Liver (tissue), 3 donors: Measurements from ENCODE around the gene ADGRB2.

Source experiments
- RAD21 ChIP-seq, 2 donors: IDR thresholded peaks; 2 replicates each; pipeline ENCODE4 v1.6.1; 2016; ENCODE audit warnings: antibody characterized with exemption in 2 of 2, mild to moderate bottlenecking in 2 of 2
- TAF1 ChIP-seq: conservative IDR thresholded peaks from 2 replicates; pipeline ENCODE4 v1.6.1; 2016; ENCODE audit warnings: antibody characterized with exemption, mild to moderate bottlenecking
- YY1 ChIP-seq: IDR thresholded peaks from 2 replicates; pipeline ENCODE4 v1.6.1; 2016; ENCODE audit warnings: antibody characterized with exemption, mild to moderate bottlenecking
- TF ChIP-seq, protein P1 (sequence below): fragments of 150-350 bp; IDR thresholded peaks from 2 replicates; pipeline ENCODE4 v1.5.1; 2017; ENCODE audit warnings: improper control_type of control experiment, low read depth, low read length; ENCODE audit not compliant: missing input control
- TF ChIP-seq, protein P2 (sequence below): IDR thresholded peaks from 2 replicates; pipeline ENCODE4 v1.6.1; 2016; ENCODE audit warnings: antibody characterized with exemption
- TF ChIP-seq, protein P3 (sequence below): IDR thresholded peaks from 2 replicates; pipeline ENCODE4 v1.6.1; 2016; ENCODE audit warnings: antibody characterized with exemption, mild to moderate bottlenecking
- donor health status: healthy.
- donor health status: healthy.

DNA sequence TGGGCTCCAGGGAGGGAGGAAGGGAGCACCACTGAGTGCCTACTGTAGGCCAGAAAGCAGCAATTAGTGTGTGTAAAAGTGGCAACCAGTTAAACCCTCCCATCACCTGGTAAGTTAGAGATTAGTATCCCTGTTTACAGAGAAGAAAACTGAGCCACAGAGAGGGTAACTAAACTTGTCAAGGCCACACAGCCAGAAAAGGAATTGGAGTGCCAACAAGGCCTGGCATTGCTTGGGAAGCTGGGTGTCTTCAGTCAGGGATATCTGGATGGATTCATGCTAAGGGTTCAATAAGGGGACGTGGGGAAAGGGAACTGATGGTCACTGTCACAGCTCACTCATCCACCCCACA is 23.6 kb upstream of the ADGRB2 start:
- TF ChIP-seq TAF1 (no peak), YY1 (no peak), RAD21 (IDR thresholded peaks at IDR 0.05) (no peak)
- TF ChIP-seq, protein P1, sequence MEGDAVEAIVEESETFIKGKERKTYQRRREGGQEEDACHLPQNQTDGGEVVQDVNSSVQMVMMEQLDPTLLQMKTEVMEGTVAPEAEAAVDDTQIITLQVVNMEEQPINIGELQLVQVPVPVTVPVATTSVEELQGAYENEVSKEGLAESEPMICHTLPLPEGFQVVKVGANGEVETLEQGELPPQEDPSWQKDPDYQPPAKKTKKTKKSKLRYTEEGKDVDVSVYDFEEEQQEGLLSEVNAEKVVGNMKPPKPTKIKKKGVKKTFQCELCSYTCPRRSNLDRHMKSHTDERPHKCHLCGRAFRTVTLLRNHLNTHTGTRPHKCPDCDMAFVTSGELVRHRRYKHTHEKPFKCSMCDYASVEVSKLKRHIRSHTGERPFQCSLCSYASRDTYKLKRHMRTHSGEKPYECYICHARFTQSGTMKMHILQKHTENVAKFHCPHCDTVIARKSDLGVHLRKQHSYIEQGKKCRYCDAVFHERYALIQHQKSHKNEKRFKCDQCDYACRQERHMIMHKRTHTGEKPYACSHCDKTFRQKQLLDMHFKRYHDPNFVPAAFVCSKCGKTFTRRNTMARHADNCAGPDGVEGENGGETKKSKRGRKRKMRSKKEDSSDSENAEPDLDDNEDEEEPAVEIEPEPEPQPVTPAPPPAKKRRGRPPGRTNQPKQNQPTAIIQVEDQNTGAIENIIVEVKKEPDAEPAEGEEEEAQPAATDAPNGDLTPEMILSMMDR = no peak
- TF ChIP-seq, protein P2, sequence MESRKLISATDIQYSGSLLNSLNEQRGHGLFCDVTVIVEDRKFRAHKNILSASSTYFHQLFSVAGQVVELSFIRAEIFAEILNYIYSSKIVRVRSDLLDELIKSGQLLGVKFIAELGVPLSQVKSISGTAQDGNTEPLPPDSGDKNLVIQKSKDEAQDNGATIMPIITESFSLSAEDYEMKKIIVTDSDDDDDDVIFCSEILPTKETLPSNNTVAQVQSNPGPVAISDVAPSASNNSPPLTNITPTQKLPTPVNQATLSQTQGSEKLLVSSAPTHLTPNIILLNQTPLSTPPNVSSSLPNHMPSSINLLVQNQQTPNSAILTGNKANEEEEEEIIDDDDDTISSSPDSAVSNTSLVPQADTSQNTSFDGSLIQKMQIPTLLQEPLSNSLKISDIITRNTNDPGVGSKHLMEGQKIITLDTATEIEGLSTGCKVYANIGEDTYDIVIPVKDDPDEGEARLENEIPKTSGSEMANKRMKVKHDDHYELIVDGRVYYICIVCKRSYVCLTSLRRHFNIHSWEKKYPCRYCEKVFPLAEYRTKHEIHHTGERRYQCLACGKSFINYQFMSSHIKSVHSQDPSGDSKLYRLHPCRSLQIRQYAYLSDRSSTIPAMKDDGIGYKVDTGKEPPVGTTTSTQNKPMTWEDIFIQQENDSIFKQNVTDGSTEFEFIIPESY = no peak
- TF ChIP-seq, protein P3, sequence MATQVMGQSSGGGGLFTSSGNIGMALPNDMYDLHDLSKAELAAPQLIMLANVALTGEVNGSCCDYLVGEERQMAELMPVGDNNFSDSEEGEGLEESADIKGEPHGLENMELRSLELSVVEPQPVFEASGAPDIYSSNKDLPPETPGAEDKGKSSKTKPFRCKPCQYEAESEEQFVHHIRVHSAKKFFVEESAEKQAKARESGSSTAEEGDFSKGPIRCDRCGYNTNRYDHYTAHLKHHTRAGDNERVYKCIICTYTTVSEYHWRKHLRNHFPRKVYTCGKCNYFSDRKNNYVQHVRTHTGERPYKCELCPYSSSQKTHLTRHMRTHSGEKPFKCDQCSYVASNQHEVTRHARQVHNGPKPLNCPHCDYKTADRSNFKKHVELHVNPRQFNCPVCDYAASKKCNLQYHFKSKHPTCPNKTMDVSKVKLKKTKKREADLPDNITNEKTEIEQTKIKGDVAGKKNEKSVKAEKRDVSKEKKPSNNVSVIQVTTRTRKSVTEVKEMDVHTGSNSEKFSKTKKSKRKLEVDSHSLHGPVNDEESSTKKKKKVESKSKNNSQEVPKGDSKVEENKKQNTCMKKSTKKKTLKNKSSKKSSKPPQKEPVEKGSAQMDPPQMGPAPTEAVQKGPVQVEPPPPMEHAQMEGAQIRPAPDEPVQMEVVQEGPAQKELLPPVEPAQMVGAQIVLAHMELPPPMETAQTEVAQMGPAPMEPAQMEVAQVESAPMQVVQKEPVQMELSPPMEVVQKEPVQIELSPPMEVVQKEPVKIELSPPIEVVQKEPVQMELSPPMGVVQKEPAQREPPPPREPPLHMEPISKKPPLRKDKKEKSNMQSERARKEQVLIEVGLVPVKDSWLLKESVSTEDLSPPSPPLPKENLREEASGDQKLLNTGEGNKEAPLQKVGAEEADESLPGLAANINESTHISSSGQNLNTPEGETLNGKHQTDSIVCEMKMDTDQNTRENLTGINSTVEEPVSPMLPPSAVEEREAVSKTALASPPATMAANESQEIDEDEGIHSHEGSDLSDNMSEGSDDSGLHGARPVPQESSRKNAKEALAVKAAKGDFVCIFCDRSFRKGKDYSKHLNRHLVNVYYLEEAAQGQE = no peak
